Gastroesophageal sphincter (tissue), 3 donors: ENCODE results near the gene TGFB1I1.

ENCODE experiments used
- EP300 ChIP-seq: sonication (generic); formaldehyde crosslinking; IDR thresholded peaks from one replicate; pipeline ENCODE4 v1.6.1; 2017; ENCODE audit warnings: antibody characterized with exemption, mild to moderate bottlenecking
- TF ChIP-seq, protein P1 (sequence below), 4 experiments: fragments of 200-600 bp in 2 of 4; fragments of 450-650 bp in 2 of 4; sonication (generic) in 1 of 4; IDR thresholded peaks; one replicate each; pipeline ENCODE4 v1.5.1; 2017 to 2019; ENCODE audit warnings: antibody characterized with exemption in 4 of 4, mild to moderate bottlenecking in 2 of 4, moderate library complexity in 2 of 4

DNA sequence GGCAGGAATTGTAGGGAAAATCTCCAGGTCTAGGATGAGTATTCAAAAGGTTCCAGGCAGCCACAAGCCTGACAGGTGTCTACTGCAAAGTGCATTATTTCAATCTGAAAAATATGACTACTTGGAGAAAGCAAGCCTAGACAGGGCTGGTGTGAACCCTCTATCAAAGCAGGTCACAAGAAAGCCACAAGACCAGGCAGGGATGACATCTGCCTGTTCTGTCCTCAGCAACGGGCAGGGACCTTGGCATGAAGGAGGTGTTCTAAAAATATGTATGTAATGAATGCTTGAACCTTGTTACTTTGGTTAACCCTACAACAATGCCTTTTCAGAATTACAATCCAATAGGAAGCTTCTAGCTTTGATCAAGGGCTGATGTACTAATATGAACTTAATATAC lies 42.6 kb upstream of the TGFB1I1 start:
- TF ChIP-seq, protein P1, sequence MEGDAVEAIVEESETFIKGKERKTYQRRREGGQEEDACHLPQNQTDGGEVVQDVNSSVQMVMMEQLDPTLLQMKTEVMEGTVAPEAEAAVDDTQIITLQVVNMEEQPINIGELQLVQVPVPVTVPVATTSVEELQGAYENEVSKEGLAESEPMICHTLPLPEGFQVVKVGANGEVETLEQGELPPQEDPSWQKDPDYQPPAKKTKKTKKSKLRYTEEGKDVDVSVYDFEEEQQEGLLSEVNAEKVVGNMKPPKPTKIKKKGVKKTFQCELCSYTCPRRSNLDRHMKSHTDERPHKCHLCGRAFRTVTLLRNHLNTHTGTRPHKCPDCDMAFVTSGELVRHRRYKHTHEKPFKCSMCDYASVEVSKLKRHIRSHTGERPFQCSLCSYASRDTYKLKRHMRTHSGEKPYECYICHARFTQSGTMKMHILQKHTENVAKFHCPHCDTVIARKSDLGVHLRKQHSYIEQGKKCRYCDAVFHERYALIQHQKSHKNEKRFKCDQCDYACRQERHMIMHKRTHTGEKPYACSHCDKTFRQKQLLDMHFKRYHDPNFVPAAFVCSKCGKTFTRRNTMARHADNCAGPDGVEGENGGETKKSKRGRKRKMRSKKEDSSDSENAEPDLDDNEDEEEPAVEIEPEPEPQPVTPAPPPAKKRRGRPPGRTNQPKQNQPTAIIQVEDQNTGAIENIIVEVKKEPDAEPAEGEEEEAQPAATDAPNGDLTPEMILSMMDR (IDR thresholded peaks at IDR 0.05) = no peak
- TF ChIP-seq EP300 = no peak
